Hindlimb muscle (tissue), 1 donor: ENCODE results near the gene MRPL33. TPM values are rescaled to one million over a fixed set of nuclear protein-coding genes. Genes with fewer than 3 reads are reported as not detected.

Experiments used
- DNase-seq: peaks from one replicate; pipeline ENCODE4 v3.0.0-alpha.2; 2013
- polyA plus RNA-seq: library from polyadenylated mRNA; unstranded; fragments of 120-200 nt; gene quantifications from one replicate; pipeline ENCODE4 v1.2.1, GENCODE V29; 2013; ENCODE audit not compliant: insufficient read length

Gene MRPL33
- polyA plus RNA-seq, 1 donor: 99.7 TPM

GRCh38 chr2:27810455-27810854, 38.9 kb downstream of the MRPL33 start:
- DNase-seq: no peak

- no peak for DNase-seq
Observed at GRCh38 chr2:27811768-27812167, 40.2 kb downstream of the MRPL33 start.

DNA sequence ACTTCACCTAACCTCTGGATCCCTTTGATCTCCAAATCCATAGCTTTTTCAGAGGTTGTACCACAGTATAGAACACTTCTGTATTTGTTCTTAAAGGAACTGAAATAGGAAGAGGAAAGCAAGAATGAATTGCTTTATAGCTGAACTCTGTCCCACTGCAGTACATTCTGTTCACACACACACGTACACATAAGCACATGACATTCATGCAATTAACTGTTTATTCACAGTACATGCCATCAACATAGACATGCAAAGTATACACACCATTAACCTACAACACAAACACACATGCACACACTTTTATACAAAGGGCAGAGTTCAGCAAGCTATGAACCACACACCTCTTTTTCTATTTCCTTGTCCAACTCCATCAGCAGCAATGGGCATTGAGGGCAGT, 43.2 kb downstream of the MRPL33 start:
- DNase-seq: no peak

GRCh38 chr2:27815860-27816438, 44.4 kb downstream of the MRPL33 start:
- no peak for DNase-seq

DNA sequence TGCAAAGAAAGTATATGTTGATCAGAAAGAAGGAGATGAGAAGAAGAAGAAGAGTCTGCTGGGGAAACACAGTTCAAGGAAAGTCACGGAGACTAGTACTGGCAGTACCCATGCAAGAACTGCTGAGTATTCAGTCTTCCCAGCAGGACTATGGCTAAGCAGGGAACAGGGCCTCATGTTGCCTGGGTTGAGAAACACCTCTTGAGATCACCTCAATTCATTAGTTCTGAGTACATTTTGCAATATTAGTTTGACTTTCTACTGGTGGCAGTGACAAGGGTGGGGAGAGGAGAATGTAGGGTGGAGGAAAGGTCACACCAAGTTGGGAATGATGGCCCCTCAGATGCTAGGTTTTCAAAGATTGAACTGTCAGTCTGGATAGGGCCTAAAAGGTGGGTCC, 50.5 kb downstream of the MRPL33 start:
- DNase-seq: no peak

DNA sequence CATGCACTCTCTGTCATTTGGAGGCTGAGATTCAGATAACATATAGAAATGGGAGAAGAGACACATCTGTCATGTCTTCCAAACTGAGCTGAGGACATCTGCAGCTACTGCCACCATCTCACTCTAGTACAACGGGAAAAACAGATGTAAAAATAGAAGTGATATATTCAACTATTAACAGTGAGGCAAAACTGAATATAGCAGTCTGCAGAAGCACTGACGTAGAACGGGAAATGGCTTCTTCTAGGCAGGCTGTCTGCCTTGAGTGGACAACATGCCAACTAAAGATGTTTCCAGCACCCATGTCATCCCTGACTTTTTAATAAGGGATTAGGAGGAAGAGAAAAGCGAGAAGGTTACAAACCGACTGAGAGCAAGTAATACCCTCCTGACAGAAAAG, 51.6 kb downstream of the MRPL33 start:
- no peak for DNase-seq

DNA sequence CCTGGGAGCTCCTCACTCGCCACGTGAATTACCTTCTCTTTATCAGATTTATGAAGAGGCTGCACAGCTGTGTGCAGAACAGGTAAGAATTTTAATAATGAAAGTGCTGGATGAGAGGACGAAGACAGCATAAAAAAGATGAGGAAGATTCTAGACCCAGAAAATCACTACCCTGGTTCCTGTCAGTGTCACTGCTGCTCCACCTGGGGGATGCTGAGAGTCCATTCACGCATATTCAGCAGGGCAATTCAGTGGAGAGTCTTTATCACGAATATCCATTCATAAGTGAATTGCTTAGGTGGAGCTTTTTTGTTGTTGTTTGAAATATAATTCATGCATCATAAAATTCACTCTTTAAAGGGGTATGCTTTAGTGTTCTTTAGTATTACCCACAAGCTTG, 52.0 kb downstream of the MRPL33 start:
- DNase-seq: no peak

DNA sequence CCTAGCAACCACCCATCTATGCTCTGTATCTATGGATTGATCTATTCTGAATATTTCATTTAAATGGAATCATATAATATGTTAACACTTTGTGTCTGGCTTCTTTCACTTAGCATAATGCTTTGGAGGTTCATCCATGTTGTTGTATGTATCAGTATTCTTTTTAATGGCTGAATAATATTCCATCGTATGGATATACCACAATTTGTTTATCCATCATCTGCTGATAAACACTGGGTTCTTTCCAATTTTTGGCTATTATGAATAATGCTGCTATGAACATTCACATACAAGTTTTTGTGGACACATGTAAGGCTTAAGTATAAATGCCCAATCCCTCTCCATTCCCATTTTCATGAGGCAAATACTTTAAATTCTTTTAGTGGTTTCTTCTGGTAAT, 52.9 kb downstream of the MRPL33 start:
- DNase-seq: no peak

DNA sequence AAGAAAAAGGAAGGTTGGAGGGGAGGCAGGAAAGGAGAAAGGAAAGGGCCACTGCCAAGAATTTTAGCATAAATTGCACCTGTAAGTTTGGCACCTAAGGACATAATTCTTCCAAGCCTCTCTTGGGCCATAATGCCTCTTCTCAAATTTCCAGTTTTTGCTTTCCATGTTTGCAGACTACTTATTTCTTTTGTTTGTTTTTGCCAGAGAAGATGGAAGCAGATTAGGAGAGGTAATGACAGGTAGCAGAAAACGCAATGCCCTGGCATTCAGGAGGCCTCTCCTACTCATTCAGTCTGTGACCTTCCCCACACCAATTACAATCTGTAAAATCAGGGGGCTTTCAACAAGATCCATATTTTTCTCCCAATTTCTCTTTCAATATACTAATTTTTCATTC, 56.8 kb downstream of the MRPL33 start:
- no peak for DNase-seq

Other genes with a start within 250 kb of the MRPL33 start
- gene ZNF512, start 188.7 kb upstream of the MRPL33 start, polyA plus RNA-seq: 42.3 TPM
- 5.1 TPM for gene CCDC121, start 142.7 kb upstream of the MRPL33 start, polyA plus RNA-seq
- gene GPN1, start 142.7 kb upstream of the MRPL33 start, polyA plus RNA-seq: 30.4 TPM
- 33.8 TPM for gene SUPT7L, start 108.1 kb upstream of the MRPL33 start, polyA plus RNA-seq
- gene SLC4A1AP, start 107.8 kb upstream of the MRPL33 start, polyA plus RNA-seq: 24.6 TPM
- 1.4 TPM for gene RBKS, start 118.7 kb downstream of the MRPL33 start, polyA plus RNA-seq
- gene BABAM2, start 119.0 kb downstream of the MRPL33 start, polyA plus RNA-seq: 26.4 TPM